Kidney capillary endothelial cell (primary cell): ENCODE results near the gene SNX10.
"Not testable (repeated sequence)": the region's sequence is repeated elsewhere in the genome, so short reads cannot be mapped to it uniquely, and the experiment has no call there.

ENCODE experiments used
- DNase-seq: peaks from one replicate; pipeline ENCODE4 v3.0.0-alpha.2; 2018; ENCODE audit warnings: low spot score

Gene SNX10, protein sequence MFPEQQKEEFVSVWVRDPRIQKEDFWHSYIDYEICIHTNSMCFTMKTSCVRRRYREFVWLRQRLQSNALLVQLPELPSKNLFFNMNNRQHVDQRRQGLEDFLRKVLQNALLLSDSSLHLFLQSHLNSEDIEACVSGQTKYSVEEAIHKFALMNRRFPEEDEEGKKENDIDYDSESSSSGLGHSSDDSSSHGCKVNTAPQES

DNA sequence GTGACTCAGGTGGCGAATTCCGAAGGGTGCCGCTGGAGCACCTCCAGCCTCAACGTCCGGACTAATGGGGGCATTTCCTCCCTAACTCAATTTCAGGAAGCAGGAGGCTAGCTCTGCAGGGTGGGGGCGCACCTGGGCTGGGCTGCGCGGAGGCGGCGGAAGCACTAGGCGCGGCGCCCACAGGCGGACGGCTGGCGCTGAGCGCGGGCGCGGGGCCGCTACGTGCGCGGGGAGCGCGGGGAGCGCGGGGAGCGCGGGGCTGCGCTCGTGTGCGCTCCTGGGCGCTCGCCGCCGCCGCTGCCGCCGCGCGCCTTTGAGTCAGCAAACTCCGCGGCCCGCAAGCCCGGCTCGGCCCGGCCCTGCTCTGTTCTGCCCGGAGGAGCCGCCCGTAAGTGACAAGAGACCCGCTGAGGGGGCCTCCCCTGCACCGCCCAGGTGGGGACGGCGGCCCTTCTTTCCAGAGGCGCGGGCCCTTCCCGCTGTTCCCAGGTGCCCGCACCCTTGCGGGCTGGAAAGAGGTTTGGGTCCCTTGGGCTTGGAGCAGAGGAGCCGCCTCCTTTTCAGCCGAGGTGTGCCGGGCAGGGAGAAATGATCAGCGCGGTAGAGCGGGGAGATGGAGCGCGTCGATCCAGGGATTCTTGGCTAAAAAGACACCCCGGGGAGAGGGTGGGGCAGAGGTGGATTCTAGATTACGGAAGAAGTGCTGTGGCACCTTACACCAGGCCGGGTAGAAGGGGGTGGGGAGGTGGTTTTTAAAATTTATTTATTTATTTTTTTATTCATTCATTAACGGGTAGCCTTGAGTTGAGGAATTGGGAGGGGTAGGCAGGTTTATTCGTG, at the start of gene SNX10:
TSS of gene SNX10 (plus strand) at position 164 of the 840 bp plus-strand sequence. CDS start 54,581 bp downstream, outside the sequence.
- DNase-seq, result no peak

DNA sequence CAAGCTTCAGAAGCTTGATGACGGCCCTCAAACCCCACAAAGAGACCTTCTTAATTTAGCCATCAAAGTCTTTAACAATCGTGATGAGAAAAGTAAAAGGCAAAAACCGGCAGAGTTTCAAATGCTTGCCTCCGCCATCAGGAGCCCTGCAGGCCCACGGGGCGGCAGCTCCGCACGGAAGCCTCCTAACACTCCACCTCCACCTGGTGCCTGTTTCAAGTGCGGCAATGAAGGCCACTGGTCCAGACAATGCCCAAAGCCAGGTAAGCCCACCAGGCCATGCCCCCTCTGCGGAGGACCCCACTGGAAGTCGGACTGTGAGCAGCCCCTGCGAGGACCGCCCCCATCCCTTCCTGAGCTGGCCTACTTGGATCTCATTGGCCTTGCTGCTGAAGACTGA, 46.5 kb upstream of the SNX10 start:
- DNase-seq, result no peak

DNA sequence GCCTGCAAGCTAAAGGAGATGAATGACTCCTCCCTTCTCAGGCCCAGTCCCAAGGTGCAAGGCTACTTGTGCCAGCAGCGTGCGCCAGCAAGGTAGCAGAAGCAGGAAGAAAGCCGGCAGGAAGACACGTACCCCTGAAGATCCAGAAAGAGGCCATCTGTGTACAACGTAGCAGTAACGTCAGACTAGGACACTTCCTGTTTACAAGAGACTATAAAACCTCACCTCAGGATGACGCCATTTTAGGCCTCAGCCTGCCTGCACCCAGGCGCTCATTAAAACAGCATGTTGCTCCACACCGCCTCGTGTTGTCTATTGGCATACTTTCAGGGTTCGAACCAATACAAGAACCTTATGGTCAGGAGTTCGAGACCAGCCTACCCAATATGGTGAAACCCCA, 41.4 kb upstream of the SNX10 start:
- no peak for DNase-seq

DNA sequence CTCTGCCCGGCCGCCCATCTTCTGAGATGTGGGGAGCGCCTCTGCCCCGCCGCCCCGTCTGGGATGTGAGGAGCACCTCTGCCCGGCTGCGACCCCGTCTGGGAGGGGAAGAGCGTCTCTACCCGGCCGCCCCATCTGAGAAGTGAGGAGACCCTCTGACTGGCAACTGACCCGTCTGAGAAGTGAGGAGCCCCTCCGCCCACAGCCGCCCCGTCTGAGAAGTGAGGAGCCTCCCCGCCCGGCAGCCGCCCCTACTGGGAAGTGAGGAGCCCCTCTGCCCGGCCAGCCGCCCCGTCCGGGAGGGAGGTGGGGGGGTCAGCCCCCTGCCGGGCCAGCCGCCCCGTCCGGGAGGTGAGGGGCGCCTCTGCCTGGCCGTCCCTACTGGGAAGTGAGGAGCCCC, 29.8 kb upstream of the SNX10 start:
- DNase-seq, result not testable (repeated sequence)

DNA sequence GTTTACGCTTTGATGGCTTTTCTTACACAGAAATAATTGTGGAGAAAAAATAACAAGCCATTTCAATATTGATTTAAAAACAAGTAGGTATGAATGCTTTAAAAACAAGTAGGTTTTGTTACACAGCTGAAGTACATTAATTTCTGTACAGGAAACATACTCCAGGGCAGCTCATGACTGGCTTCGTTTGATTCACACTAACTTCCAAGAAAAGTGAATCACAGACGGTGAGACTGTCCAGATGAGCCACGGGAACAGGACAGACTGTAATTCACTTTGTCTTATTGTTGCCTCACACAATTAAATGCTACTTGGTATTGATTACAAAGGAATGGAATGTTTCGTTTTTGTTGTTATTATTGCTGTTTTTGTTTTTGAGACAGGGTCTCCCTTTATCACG, 26.6 kb upstream of the SNX10 start:
- DNase-seq, result no peak

DNA sequence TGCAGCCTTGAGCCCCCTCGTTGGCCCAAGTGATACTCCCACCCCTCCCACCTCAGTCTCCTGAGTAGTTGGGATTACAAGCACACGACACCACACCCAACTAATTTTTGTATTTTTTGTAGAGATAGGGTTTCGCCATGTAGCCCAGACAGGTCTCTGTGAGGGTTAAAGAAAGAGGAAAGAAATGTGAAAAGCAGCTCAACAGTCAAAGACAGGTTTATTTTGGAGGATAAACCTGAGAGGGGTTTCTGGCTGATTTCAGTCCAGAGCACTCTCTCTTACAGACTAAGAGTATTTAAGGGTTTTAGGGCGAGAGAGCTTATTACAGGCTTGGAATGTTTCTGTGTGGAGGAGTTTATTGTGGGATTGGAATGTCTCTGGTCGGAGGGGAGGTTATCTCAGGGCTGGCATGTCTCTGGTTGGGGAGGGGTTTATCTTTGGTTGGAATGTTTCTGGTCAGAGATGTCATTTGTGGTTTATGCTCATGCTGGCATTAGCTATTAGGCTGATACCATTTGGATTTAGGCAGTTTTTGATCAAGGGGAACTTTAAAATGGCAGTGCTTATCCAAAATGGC, 26.1 kb upstream of the SNX10 start:
- DNase-seq, result no peak

DNA sequence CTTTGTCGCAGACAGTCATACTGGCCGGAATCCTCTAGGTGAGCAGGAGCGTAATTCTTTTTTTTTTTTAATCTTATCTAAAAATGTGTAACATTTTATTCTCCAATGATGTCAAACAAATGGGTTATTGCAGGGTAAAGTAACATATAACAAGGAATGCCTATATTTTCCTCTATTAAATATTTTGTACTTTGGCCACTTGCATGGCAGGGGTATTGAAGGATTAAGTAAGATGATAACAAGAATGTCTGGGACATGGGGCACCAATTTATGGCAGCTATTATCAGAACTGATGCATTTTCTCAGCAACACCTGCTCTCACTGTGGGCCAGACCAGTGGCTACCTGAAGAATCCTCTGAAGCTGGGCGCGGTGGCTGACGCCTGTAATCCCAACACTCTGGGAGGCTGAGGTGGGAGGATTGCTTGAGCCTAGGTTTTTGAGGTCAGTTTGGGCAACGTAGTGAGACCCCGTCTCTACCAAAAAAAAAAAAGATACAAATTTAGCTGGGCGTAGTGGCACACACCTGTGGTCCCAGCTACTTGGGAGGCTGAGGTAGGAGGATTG, 24.0 kb upstream of the SNX10 start:
- DNase-seq, result no peak

DNA sequence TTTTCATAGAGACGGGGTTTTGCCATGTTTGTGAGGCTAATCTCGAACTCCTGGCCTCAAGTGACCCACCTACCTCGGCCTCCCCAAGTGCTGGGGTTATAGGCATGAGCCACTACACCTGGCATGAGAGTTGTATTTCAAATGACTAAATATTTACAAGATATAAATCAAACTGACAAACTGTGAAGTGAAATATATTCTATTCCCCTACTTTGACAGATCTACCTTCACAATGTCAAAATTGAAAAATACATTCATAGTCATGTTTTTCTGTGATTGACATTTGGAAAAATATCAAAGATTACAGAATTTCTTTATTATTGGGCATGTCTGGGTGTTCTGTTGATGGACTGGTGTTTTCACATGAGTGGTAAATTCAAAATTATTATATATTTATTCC, 16.4 kb upstream of the SNX10 start:
- DNase-seq, result no peak

DNA sequence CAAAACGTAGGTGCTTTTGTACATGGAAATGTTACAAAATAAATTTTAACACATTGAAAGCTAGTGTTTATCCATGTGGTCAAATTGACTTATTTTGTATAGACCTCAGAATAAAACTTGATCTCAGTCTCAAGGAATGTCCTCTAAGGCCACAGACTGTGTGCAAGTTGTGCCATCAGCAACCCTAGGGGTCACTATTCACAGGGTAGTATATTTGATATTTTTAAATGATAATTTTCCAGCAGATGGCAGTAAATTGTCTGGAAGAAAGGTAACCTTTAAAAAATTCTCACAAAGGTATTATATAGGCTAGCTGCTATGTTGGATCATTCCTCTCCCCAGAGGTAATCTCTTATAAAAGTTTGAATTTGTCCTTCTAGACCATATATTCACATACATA, 12.9 kb upstream of the SNX10 start:
- DNase-seq, result peak; percentile 26

DNA sequence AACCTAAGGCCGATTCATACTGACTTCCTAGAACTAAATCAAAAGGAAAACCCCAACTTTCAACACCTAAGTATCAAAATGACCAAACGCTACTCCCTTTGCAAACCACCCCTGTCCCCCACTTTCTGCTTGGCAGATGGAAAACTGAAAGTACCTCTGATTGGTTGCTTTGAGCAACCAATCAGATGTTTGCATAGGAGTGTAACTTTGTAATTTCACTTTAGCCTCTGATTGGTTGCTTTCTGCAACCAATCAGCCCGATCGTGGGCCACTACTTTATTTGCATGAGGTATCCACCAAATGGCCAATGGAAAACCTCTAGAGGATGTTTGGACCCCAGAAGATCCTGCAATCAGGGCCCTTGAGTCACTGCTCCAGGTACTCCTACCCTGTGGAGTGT, 12.3 kb upstream of the SNX10 start:
- no peak for DNase-seq

DNA sequence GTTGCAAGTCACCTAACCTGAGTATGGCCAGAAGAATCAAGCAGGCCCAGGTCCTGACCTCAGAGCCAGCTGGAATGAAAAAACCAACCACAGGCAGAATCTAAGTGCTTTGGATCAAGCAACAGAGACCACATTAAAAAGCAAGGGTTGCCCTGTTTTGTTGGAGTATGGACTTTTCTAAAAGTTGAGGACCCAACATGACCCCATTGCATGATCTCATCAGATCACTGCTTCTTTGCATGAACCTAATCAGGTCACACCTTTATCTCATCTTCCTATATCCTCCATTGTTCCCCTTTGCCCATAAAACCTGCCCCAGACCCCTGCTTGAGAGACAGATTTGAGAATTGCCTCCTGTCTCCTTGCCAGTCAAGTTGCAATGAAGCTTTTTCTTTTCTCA, 11.6 kb upstream of the SNX10 start:
- DNase-seq, result no peak

DNA sequence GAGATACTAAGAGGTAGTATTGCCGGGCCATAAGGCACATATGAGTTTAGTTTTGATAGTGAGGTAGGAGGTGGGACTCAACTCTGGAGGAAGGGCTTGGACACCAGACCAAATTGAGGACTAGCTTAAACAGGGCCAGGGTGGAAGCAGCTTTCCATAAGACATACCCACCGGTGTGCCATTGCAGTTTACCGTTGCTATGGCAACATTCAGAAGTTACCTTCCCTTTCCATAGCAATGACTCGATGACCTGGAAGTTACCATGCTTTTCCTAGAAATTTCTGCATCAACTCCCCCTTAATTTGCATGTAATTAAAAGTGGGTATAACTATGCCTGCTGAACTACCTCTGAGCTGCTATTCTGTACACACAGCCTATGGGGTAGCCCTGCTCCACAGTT, 10.9 kb upstream of the SNX10 start:
- DNase-seq, result no peak

DNA sequence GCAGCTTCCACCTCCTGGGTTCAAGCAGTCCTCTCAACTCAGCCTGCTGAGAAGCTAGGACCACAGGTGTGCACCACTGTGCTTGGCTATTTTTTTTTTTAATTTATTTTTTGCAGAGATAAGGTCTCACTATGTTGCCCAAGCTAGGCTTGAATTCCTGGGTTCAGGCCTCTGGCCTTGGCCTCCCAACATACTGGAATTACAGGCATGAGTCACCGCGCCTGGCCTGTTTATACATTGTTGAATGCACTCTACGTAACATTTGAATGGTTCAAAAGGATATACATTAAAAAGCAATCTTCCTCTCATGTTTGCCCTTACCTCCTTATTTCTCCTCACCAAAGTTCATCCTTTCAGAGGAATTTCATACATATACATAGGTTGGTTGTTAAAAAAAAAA, 7.2 kb upstream of the SNX10 start:
- no peak for DNase-seq

DNA sequence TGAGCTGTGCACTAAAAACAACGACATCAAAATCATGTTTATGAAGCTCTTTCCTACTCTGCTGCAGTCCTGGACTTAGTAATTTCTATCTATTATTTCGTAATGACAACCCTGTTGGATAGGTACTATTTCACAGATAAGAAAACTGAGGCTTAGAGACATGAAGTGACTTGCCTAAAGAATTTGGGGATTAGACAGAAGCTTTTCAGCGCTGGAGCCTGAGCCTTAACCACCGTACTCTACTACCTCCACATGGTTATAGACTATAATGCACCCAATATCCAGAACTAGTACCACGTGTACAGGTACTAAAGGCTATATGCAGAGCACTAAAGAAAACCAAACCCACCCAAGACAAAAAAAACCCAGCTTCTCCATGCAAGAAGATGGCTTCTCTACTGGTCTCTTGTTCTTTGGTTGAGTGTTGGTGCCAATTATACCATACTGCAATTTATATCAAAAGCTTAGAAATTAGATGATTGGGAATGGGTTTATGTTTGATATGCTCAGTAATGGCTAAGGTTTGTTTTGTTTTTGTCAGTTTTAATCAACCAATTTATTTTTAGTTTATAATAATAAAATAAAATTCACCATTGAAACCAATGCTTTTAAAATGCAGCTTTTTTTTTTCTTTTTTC, 6.5 kb upstream of the SNX10 start:
- DNase-seq, result no peak

DNA sequence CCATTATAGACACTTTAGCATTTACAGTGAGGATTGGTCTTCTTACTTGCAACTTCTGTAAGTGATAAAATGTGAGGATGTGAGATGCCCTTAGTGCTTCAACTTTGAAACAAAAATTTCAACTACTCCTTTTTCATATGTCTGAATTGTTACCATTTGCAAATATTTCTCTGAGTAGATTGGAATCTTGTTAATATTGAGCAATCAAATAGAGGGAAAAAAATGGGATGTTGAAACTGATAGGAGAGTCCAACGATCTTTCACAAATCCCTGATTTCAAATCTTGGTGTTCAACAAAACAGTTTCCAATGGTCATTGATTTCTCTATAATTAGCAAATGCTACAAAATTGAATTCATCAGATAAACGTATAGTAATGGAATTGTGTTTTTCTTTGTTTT, 5.5 kb upstream of the SNX10 start:
- no peak for DNase-seq

DNA sequence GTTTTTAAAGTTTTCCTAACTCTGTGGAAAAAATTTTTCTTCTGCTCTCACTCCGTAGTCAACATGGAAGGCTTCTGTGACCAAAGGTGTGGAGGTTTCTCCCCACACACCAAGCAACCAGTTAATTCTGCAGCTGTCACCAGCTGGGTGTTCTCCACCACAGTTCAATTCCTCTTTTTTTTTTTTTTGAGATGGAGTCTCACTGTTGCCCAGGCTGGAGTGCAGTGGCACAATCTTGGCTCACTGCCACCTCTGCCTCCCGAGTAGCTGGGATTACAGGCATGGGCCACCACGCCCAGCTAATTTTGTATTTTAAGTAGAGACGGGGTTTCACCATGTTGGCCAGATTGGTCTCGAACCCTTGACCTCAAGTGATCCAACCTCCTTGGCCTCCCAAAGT, 3.5 kb upstream of the SNX10 start:
- not testable (repeated sequence) for DNase-seq

DNA sequence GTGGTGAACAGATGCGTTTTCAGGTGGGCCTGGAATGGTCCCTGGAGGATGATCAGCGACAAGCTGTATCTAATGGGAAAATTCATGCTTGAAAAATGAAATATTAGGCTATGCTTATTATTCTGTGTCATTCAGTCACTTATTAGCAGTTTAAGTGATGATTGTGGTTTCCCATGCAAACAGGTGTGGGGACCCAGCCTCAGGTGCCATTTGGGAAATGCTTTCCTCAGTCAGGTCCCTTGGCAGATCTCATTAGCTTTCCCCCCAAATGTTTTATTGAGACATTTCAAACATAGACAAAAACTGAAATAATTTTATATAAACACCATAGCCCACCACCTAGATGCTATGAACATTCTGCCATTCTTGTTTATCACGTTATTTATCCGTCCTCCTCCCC, 411 bp upstream of the SNX10 start:
- no peak for DNase-seq

DNA sequence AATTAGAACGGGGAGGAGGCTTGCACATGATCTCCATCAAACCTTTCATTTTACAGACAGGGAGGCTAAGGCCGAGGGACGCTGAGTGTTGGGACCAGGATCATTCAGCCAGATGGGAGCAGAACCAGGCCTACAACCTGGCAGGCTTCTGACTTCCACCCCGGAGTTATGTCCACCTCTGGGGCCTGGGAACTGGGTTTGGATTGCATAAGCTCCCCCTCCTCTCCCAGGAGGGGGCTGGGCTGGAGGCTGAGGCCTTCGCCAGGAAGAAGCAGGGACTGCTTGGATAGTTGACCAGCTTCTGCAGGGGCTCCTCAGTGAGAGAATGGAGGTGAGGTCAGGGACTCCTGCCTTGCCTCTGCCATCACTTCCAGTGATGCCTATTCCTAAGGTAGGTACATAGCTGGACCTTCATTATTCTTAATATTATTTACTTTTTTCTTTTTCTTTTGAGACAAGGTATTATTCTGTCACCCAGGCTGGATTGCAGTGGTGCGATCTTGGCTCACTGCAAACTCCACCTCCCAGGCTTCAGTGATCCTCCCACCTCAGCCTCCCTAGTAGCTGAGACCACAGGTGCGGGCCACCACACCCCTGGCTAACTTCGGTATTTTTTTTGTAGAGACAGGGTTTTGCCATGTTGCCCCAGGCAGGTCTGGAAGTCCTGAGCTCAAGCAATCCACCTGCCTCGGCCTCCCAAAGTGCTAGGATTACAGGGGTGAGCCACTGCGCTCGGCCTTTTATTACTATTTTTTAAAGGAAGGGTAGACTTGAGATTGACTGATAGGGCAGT, 1.3 kb downstream of the SNX10 start:
- DNase-seq, result no peak

DNA sequence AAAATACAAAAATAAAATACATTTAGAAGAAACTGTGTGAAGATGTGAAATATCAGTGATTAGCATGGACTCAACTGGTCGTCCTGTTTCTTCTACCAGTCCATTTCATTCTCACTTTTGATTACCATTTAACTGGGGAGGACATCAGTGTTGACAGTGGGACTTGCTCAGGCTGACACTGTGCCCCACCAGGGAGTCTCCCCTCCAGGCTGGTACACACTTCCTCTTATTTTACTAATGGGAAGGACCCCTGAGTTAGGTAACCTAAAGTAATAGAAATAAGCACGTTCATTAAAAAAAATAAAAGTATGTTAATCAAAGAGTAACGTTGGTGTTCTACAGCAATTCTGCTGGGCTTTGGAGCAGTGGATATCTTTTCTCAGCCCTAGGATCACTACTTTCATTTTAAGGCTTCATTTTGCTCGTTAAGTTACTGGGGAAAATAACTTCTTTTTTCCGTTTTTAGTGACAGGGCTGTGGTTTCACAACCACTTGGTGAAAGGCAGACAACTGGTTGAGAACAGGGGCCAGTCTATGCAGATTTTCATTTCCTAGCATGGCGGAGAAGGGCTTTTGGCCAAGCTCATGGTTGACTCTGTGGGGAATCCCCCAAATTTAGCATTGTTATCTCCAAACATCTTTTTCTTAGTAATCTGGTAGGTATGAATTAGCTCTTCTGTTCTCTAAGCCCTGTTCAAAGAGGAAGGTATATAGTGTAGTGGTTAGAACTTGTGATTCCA, 2.1 kb downstream of the SNX10 start:
- no peak for DNase-seq

DNA sequence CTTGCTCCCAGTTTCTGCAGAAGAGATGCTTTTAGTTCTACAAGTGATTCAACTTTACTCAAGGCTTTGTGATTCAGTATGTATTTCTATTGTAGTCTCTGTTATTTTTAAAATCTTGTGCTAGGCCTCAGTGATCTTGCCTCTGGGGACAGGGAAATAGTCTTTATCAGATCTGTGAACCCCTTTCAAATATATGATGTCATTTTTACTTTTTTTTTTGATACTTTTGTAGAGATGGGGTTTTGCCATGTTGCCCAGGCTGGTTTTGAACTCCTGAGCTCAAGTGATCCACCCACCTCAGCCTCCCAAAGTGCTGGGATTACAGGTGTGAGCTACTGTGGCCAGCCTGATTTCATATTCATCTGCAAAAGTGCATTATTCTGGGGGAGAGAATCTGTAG, 3.4 kb downstream of the SNX10 start:
- no peak for DNase-seq

DNA sequence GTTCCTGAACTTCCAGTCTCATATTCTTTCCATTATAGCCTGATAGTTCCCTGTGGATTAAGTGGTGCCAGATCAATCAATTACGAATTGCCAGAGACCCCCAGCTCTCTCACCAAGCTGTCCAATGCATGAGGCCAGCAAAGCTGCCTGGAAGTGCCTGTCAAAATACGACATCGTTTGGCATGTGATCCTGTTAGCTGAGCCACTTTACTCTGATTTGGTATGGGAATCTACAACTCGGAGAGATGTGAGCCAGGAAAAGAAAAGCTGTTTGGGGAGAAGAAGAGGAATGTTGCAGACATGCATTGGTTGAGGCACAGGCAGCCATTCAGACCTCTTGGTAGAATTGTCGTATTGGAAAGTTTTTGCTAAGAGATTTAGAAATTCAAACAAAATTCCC, 3.9 kb downstream of the SNX10 start:
- DNase-seq, result no peak
